H1 (cell line): ENCODE data around the gene TOM1L2. TPM values are rescaled to one million over a fixed set of nuclear protein-coding genes. Genes with fewer than 3 reads are reported as not detected.

Source experiments
- CTCF ChIA-PET: fragments of 300-600 bp; sonication (Branson Sonifier 250); formaldehyde crosslinking; loops from one replicate; lab custom pipeline; 2021; ENCODE audit not compliant: partially characterized antibody; lab: Charles Lee
- POLR2A ChIA-PET: fragments of 300-600 bp; sonication (Branson Sonifier 250); formaldehyde crosslinking; loops from one replicate; lab custom pipeline; 2021; ENCODE audit warnings: inconsistent platforms; ENCODE audit not compliant: partially characterized antibody; lab: Charles Lee
- DNase-seq, 2 experiments: peaks; one replicate each; pipeline versions ENCODE4 v3.0.0 to v3.0.0-alpha.2; 2010 to 2022; ENCODE audit warnings: low spot score in 2 of 2, low read depth in 1 of 2, mixed read lengths in 1 of 2
- FAIRE-seq: peaks from 2 replicates; lab custom pipeline; 2011; peaks lifted over from hg19 to GRCh38; lab: Jason Lieb, UNC
- H2AFZ ChIP-seq: 2 replicates; pipeline ENCODE4 v1.8.1; 2012; ENCODE audit warnings: low read length, inconsistent platforms
- H2AK5ac ChIP-seq: 2 replicates; pipeline ENCODE4 v1.6.1; 2013; ENCODE audit warnings: low read depth, low read length
- H2BK120ac ChIP-seq: replicated peaks from 2 replicates; pipeline ENCODE3; 2013; ENCODE audit warnings: low read depth, low read length, inconsistent platforms
- H2BK12ac ChIP-seq: 2 replicates; pipeline ENCODE4 v1.6.1; 2013; ENCODE audit warnings: low read depth, low read length
- H2BK15ac ChIP-seq: 2 replicates; pipeline ENCODE4 v1.6.1; 2013; ENCODE audit warnings: low read length
- H2BK20ac ChIP-seq: 2 replicates; pipeline ENCODE4 v1.6.1; 2013; ENCODE audit warnings: low read length
- H2BK5ac ChIP-seq: 2 replicates; pipeline ENCODE4 v1.6.1; 2013; ENCODE audit warnings: low read depth, low read length
- H3K14ac ChIP-seq: 2 replicates; pipeline ENCODE4 v1.6.1; 2013; ENCODE audit warnings: inconsistent platforms; ENCODE audit not compliant: insufficient read length
- H3K18ac ChIP-seq: 2 replicates; pipeline ENCODE4 v1.6.1; 2013; ENCODE audit warnings: low read length; ENCODE audit errors: extremely low read depth
- H3K23ac ChIP-seq: 2 replicates; pipeline ENCODE4 v1.6.1; 2013; ENCODE audit warnings: inconsistent platforms; ENCODE audit not compliant: insufficient read length
- H3K23me2 ChIP-seq: 2 replicates; pipeline ENCODE4 v1.6.1; 2013; ENCODE audit warnings: low read depth, low read length
- H3K27ac ChIP-seq: 2 replicates; pipeline ENCODE4 v1.6.1; 2011; ENCODE audit warnings: low read depth, low read length, inconsistent platforms
- H3K27me3 ChIP-seq, 4 experiments: replicated peaks in 1 of 4; 1 replicate in 1 of 4; 2 replicates in 3 of 4; pipeline versions ENCODE4 v1.6.1 to v1.8.1; 2011 to 2013; ENCODE audit warnings: low read length in 3 of 4, mild to moderate bottlenecking in 3 of 4, inconsistent platforms in 2 of 4, mixed read lengths in 2 of 4, moderate library complexity in 1 of 4; ENCODE audit not compliant: control insufficient read depth in 3 of 4, insufficient read depth in 3 of 4; ENCODE audit errors: extremely low read depth in 1 of 4
- H3K36me3 ChIP-seq, 4 experiments: 2 replicates each; pipeline versions ENCODE4 v1.6.1 to v1.8.1; 2011 to 2013; ENCODE audit warnings: mild to moderate bottlenecking in 4 of 4, low read length in 3 of 4, moderate library complexity in 2 of 4, control low read depth in 1 of 4, inconsistent platforms in 1 of 4; ENCODE audit not compliant: insufficient read depth in 4 of 4, control insufficient read depth in 2 of 4
- H3K4ac ChIP-seq: replicated peaks from 2 replicates; pipeline ENCODE3; 2013; ENCODE audit warnings: low read length, low read depth, mixed read lengths, inconsistent platforms; ENCODE audit not compliant: insufficient read length
- H3K4me1 ChIP-seq, 4 experiments: replicated peaks in 1 of 4; 1 replicate in 1 of 4; 2 replicates in 3 of 4; pipeline versions ENCODE4 v1.6.1 to v1.8.1; 2011 to 2013; ENCODE audit warnings: low read length in 3 of 4, inconsistent platforms in 2 of 4, mixed read lengths in 1 of 4; ENCODE audit not compliant: insufficient read depth in 4 of 4, control insufficient read depth in 3 of 4
- H3K4me2 ChIP-seq, 2 experiments: 2 replicates each; pipeline versions ENCODE4 v1.6.1 to v1.8.1; 2011 to 2013; ENCODE audit warnings: low read depth in 2 of 2, low read length in 2 of 2, control low read depth in 1 of 2, inconsistent platforms in 1 of 2, mild to moderate bottlenecking in 1 of 2; ENCODE audit not compliant: insufficient read depth in 1 of 2
- H3K4me3 ChIP-seq, 4 experiments: fragments of 200-600, 300-600 bp in 1 of 4; sonication (generic), shearing (Covaris generic), sonication (Bioruptor Twin) in 1 of 4; 2 replicates each; pipeline versions ENCODE4 v1.5.1 to v1.8.1; 2011 to 2016; ENCODE audit warnings: low read length in 4 of 4, low read depth in 3 of 4, control low read depth in 2 of 4, inconsistent platforms in 2 of 4, mild to moderate bottlenecking in 2 of 4, mixed read lengths in 1 of 4, moderate library complexity in 1 of 4; ENCODE audit not compliant: insufficient read depth in 2 of 4; ENCODE audit errors: extremely low read depth in 1 of 4
- H3K56ac ChIP-seq: replicated peaks from 2 replicates; pipeline ENCODE3; 2013; ENCODE audit warnings: low read depth, mild to moderate bottlenecking, mixed read lengths, low read length, inconsistent platforms; ENCODE audit not compliant: insufficient read length
- H3K79me1 ChIP-seq: 2 replicates; pipeline ENCODE4 v1.6.1; 2013; ENCODE audit warnings: low read depth, low read length, control low read depth
- H3K79me2 ChIP-seq, 2 experiments: 2 replicates each; pipeline versions ENCODE4 v1.6.1 to v1.8.1; 2012 to 2013; ENCODE audit warnings: low read length in 2 of 2, mild to moderate bottlenecking in 2 of 2, inconsistent platforms in 1 of 2; ENCODE audit not compliant: insufficient read depth in 2 of 2, control insufficient read depth in 1 of 2
- H3K9ac ChIP-seq, 4 experiments: replicated peaks in 1 of 4; 1 replicate in 1 of 4; 2 replicates in 3 of 4; pipeline versions ENCODE4 v1.6.1 to v1.8.1; 2011 to 2013; ENCODE audit warnings: low read depth in 3 of 4, low read length in 3 of 4, control low read depth in 2 of 4, mild to moderate bottlenecking in 2 of 4, moderate library complexity in 2 of 4, inconsistent platforms in 1 of 4; ENCODE audit errors: extremely low read depth in 1 of 4
- H3K9me3 ChIP-seq, 2 experiments: 2 replicates each; pipeline versions ENCODE4 v1.6.1 to v1.8.1; 2012 to 2013; ENCODE audit warnings: mild to moderate bottlenecking in 2 of 2, moderate library complexity in 2 of 2, control low read depth in 1 of 2, inconsistent platforms in 1 of 2, low read depth in 1 of 2, low read length in 1 of 2, mixed read lengths in 1 of 2; ENCODE audit not compliant: insufficient read depth in 2 of 2
- H4K20me1 ChIP-seq, 2 experiments: replicated peaks in 1 of 2; 2 replicates each; pipeline versions ENCODE3 to v1.8.1; 2011 to 2013; ENCODE audit warnings: inconsistent platforms in 2 of 2, low read length in 2 of 2, mild to moderate bottlenecking in 1 of 2; ENCODE audit not compliant: insufficient read depth in 2 of 2, control insufficient read depth in 1 of 2
- H4K5ac ChIP-seq: 2 replicates; pipeline ENCODE4 v1.6.1; 2013; ENCODE audit warnings: low read length, low read depth, mixed read lengths, inconsistent platforms; ENCODE audit not compliant: insufficient read length
- H4K8ac ChIP-seq: 2 replicates; pipeline ENCODE4 v1.8.0; 2013; ENCODE audit warnings: mild to moderate bottlenecking, moderate library complexity, low read length, inconsistent platforms; ENCODE audit not compliant: insufficient read depth; ENCODE audit errors: extremely low read depth
- H4K91ac ChIP-seq: replicated peaks from 2 replicates; pipeline ENCODE3; 2013; ENCODE audit warnings: low read length, mixed read lengths, inconsistent platforms; ENCODE audit not compliant: insufficient read length
- JUN ChIP-seq: IDR thresholded peaks from 2 replicates; pipeline ENCODE4 v1.6.1; 2011; ENCODE audit warnings: low read depth, mild to moderate bottlenecking, improper control_type of control experiment, low read length
- WGBS, 2 experiments: shearing (Covaris generic) in 1 of 2; methylation state at CpG; one replicate each; pipeline versions ENCODE4 v1.1.6 to v1.1.7; 2013 to 2015; ENCODE audit warnings: low lambda C conversion rate in 2 of 2, mixed read lengths in 2 of 2, inconsistent platforms in 1 of 2, low coverage in 1 of 2, missing lambda C conversion rate in 1 of 2; ENCODE audit not compliant: insufficient replicate concordance in 2 of 2, insufficient coverage in 1 of 2, insufficient read length in 1 of 2; ENCODE audit errors: extremely low coverage in 1 of 2, missing lambda C conversion rate in 1 of 2; 5-methylcytosine and 5-hydroxymethylcytosine counted together
- polyA plus RNA-seq, 7 experiments: library from polyadenylated mRNA; depleted of rRNA in 3 of 7; stranded (reverse) in 5 of 7; unstranded in 2 of 7; fragments of >200 nt in 5 of 7; fragments of 200-250 nt in 2 of 7; gene quantifications; 1 replicate in 5 of 7; 2 replicates in 1 of 7; 4 replicates in 1 of 7; pipeline versions ENCODE4 v1.2.1 to v1.2.3, GENCODE V29; 2011 to 2013; ENCODE audit warnings: missing spikeins in 2 of 7, mixed read lengths in 2 of 7
- total RNA-seq: library from RNA; stranded (reverse); fragmentation: NEBNext Ultra II Directional; extraction: Animal tissue kit (Norgen Biotek cat#: 25700); gene quantifications from 2 replicates; pipeline ENCODE4 v1.2.1, GENCODE V29; 2021

Gene TOM1L2
- total and polyA plus RNA-seq, 2 of the 8 experiments (the other 6 are each of a cell fraction or from before 2014, with no cell fraction given), result 2.0 to 3.4 TPM

DNA sequence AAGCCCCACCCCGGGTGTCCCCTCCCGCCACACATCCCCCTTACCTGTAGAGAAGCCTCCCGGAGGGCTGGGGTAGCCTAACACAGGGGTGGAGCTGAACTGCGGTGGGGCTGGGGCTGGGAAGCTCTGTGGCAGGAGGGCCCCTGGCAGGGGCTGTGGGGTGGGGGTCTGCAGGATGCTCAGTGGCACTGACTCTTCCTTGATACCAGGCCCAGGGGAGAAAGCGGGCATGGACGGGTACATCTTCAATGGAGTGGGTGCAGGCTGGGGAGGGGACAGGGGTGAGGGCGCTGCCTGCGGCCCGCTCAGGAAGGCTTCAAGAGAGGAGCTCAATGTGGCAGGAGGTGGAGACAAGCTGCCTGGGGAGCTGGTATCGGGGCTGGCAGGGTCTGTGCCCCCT lies 152.2 kb downstream of the TOM1L2 start:
- Histone ChIP-seq H3K79me1 (peaks cover 31% of the 10 kb centered on the region), H3K4me2 (no peak overlapping the region), H3K56ac (no peak overlapping the region), H2BK5ac (no peak overlapping the region), H4K8ac (peak overlapping the region; percentile 28; the same call in 1 of the 2 replicates), H3K4me1 (peaks cover 12 to 34% (median 26%) of the 10 kb centered on the region in 4 experiments), H2BK120ac (no peak overlapping the region), H3K9ac (no peak overlapping the region), H2BK12ac (0 out of 2 replicates have a peak overlapping the region, but pooled peaks have one; percentile 27), H3K4me3 (no peak overlapping the region), H3K79me2 (peaks cover 4 to 34% of the 10 kb centered on the region in 2 experiments; a peak in 3 of 4 replicates), H3K23me2 (peaks cover 5% of the 10 kb centered on the region), H4K91ac (no peak overlapping the region), H3K27ac (no peak overlapping the region), H3K9me3 (no peaks in the 10 kb centered on the region), H3K4ac (no peak overlapping the region), H2BK20ac (no peak overlapping the region), H4K5ac (no peak overlapping the region), H3K27me3 (no peaks in the 10 kb centered on the region; a peak in 1 of 7 replicates), H3K14ac (no peak overlapping the region), H2AFZ (no peak overlapping the region), H2AK5ac (0 out of 2 replicates have a peak overlapping the region, but pooled peaks have one; percentile 28), H3K36me3 (peaks cover 18 to 46% (median 30%) of the 10 kb centered on the region in 4 experiments; a peak in 7 of 8 replicates), H3K18ac (peak overlapping the region; percentile 4; the same call in 1 of the 2 replicates), H2BK15ac (0 out of 2 replicates have a peak overlapping the region, but pooled peaks have one; percentile 31), H4K20me1 (peaks cover 36 to 62% of the 10 kb centered on the region in 2 experiments), H3K23ac (no peak overlapping the region)
- ChIA-PET POLR2A (interaction anchor here (1.0 to 24.7 kb wide), 4 partner anchors 10 to 22 kb away, joined by 3 to 532 read pairs (median 8); partner anchors contain the start of gene SREBF1), CTCF (interaction anchor here (0.7 to 18.1 kb wide), 13 partner anchors 8 to 150 kb away, joined by 3 to 375 read pairs (median 4); partner anchors contain the start of gene SREBF1)
- no peak for TF ChIP-seq JUN
- FAIRE-seq, result no peak
- no peak for DNase-seq
- 93% methylated on average over 9 of the region's 10 CpGs; no CpG with 5 or more reads in 1 of the 2 experiments for whole genome bisulfite sequencing, 2 experiments
